Endodermal cell (in vitro differentiated cells): Measurements from ENCODE around the gene CST11. TPM values are rescaled to one million over a fixed set of nuclear protein-coding genes. Genes with fewer than 3 reads are reported as not detected.

ENCODE experiments used
- DNase-seq: peaks from one replicate; pipeline ENCODE4 v3.0.0-alpha.2; 2017
- H3K27ac ChIP-seq: 2 replicates; pipeline ENCODE4 v1.5.1; 2013; ENCODE audit warnings: mild to moderate bottlenecking, low read depth, low read length, moderate library complexity
- H3K27me3 ChIP-seq: 2 replicates; pipeline ENCODE4 v1.6.1; 2013; ENCODE audit warnings: mild to moderate bottlenecking, low read length, moderate library complexity; ENCODE audit not compliant: insufficient read depth, control insufficient read depth, poor library complexity, severe bottlenecking
- H3K36me3 ChIP-seq: 2 replicates; pipeline ENCODE4 v1.7.0; 2013; ENCODE audit warnings: mild to moderate bottlenecking, low read length, moderate library complexity; ENCODE audit not compliant: control insufficient read depth, insufficient read depth
- H3K4me1 ChIP-seq: one replicate; pipeline ENCODE4 v1.7.0; 2013; ENCODE audit warnings: low read length; ENCODE audit not compliant: control insufficient read depth, insufficient read depth
- H3K4me3 ChIP-seq: 2 replicates; pipeline ENCODE4 v1.5.1; 2013; ENCODE audit warnings: mild to moderate bottlenecking, low read length, moderate library complexity
- H3K9ac ChIP-seq: 2 replicates; pipeline ENCODE4 v1.6.1; 2013; ENCODE audit warnings: mild to moderate bottlenecking, low read length, moderate library complexity; ENCODE audit not compliant: poor library complexity, severe bottlenecking; ENCODE audit errors: extremely low read depth
- H3K9me3 ChIP-seq: 2 replicates; pipeline ENCODE4 v1.6.1; 2013; ENCODE audit warnings: mild to moderate bottlenecking, low read length, moderate library complexity; ENCODE audit not compliant: control insufficient read depth
- H3K27ac Mint-ChIP-seq: 2 replicates; pipeline ENCODE4 v1.8.0; 2020; ENCODE audit warnings: mixed read lengths
- H3K27me3 Mint-ChIP-seq: 2 replicates; pipeline ENCODE4 v1.8.0; 2021; ENCODE audit warnings: mild to moderate bottlenecking, mixed read lengths; ENCODE audit not compliant: insufficient read depth
- H3K36me3 Mint-ChIP-seq: 2 replicates; pipeline ENCODE4 v1.8.0; 2020; ENCODE audit warnings: low read depth, mixed read lengths
- H3K4me1 Mint-ChIP-seq: 2 replicates; pipeline ENCODE4 v1.8.0; 2020; ENCODE audit warnings: mixed read lengths
- H3K4me3 Mint-ChIP-seq: 2 replicates; pipeline ENCODE4 v1.8.0; 2020; ENCODE audit warnings: mild to moderate bottlenecking, moderate library complexity, mixed read lengths
- H3K9me3 Mint-ChIP-seq: 2 replicates; pipeline ENCODE4 v1.8.0; 2020; ENCODE audit warnings: mild to moderate bottlenecking, mixed read lengths
- CTCF ChIP-seq: fragments of 200-600 bp; sonication (generic); conservative IDR thresholded peaks from 2 replicates; pipeline ENCODE4 v1.5.0; 2021; ENCODE audit warnings: antibody characterized with exemption, mild to moderate bottlenecking
- WGBS, 2 experiments: methylation state at CpG; one replicate each; pipeline versions ENCODE4 v1.1.5 to v1.1.7; 2013; ENCODE audit warnings: missing lambda C conversion rate in 2 of 2, mixed read lengths in 1 of 2; ENCODE audit not compliant: insufficient coverage in 1 of 2, insufficient read length in 1 of 2; 5-methylcytosine and 5-hydroxymethylcytosine counted together
- total RNA-seq, 2 donors: library from RNA; stranded (reverse); fragmentation: NEBNext Ultra II Directional in 1 of 2; extraction: Animal tissue kit (Norgen Biotek cat#: 25700) in 1 of 2; gene quantifications; 2 replicates in 1 of 2; 3 replicates in 1 of 2; pipeline ENCODE4 v1.2.1, GENCODE V29; 2021

CST11 gene
- total RNA-seq, 2 donors from 2014 or later: 0.69 TPM; not detected in 1

- H3K36me3 ChIP-seq: no peaks in the 10 kb centered on the region
- Mint-ChIP-seq H3K4me3 (no peak overlapping the region), H3K27me3 (peaks cover 3% of the 10 kb centered on the region), H3K4me1 (peaks cover 3% of the 10 kb centered on the region), H3K9me3 (no peaks in the 10 kb centered on the region), H3K27ac (no peak overlapping the region), H3K36me3 (no peaks in the 10 kb centered on the region)
- H3K4me1 ChIP-seq: no peaks in the 10 kb centered on the region
- DNase-seq: no peak
- no peak overlapping the region for H3K27ac ChIP-seq
- H3K9ac ChIP-seq: no peak overlapping the region
- WGBS, 2 experiments: 89 to 90% methylated on average over 1 to 3 of the region's 3 CpGs
- H3K4me3 ChIP-seq: no peak overlapping the region
- H3K27me3 ChIP-seq: no peaks in the 10 kb centered on the region
- no peak for TF ChIP-seq CTCF
- no peaks in the 10 kb centered on the region for H3K9me3 ChIP-seq
Measured at GRCh38 chr20:23488996-23489395, 36.3 kb upstream of the CST11 start.

GRCh38 chr20:23488470-23488869, 35.8 kb upstream of the CST11 start:
- peaks cover 3% of the 10 kb centered on the region for H3K4me1 Mint-ChIP-seq
- no peak overlapping the region for H3K4me3 ChIP-seq
- H3K36me3 Mint-ChIP-seq: no peaks in the 10 kb centered on the region
- H3K9me3 ChIP-seq: no peaks in the 10 kb centered on the region
- H3K27ac Mint-ChIP-seq: no peak overlapping the region
- no peak overlapping the region for H3K9ac ChIP-seq
- peaks cover 3% of the 10 kb centered on the region for H3K27me3 Mint-ChIP-seq
- H3K27me3 ChIP-seq: no peaks in the 10 kb centered on the region
- TF ChIP-seq CTCF: no peak
- H3K4me3 Mint-ChIP-seq: no peak overlapping the region
- H3K27ac ChIP-seq: no peak overlapping the region
- no peak for DNase-seq
- 100% methylated on average over 1 of the region's 2 CpGs; no CpG with 5 or more reads in 1 of the 2 experiments for WGBS, 2 experiments
- H3K9me3 Mint-ChIP-seq: no peaks in the 10 kb centered on the region
- H3K36me3 ChIP-seq: no peaks in the 10 kb centered on the region
- H3K4me1 ChIP-seq: no peaks in the 10 kb centered on the region

- Mint-ChIP-seq H3K27me3 (peaks cover 3% of the 10 kb centered on the region), H3K9me3 (no peaks in the 10 kb centered on the region), H3K27ac (no peak overlapping the region), H3K4me1 (peaks cover 7% of the 10 kb centered on the region), H3K4me3 (no peak overlapping the region), H3K36me3 (no peaks in the 10 kb centered on the region)
- Histone ChIP-seq H3K9ac (no peak overlapping the region), H3K9me3 (no peaks in the 10 kb centered on the region), H3K4me3 (no peak overlapping the region), H3K36me3 (no peaks in the 10 kb centered on the region), H3K4me1 (no peaks in the 10 kb centered on the region), H3K27me3 (no peaks in the 10 kb centered on the region), H3K27ac (no peak overlapping the region)
- no peak for TF ChIP-seq CTCF
- WGBS, 2 experiments: 74 to 97% methylated on average over 3 to 4 of the region's 4 CpGs
- DNase-seq: no peak
Measured at GRCh38 chr20:23484081-23484480, 31.4 kb upstream of the CST11 start.
